Stimulated activated CD4-positive, alpha-beta T cell treated with anti-CD3 and anti-CD28 coated beads, Interleukin-4, amount 100 ng/mL, for 4 hours (primary cell): ENCODE measurements around the gene AXL.
A peak's percentile ranks its signal among the peaks of the same experiment; 100 is the strongest.

ENCODE experiments used
- DNase-seq, 2 experiments: peaks; one replicate each; pipeline ENCODE4 v3.0.0-alpha.2; 2020

AXL gene

GRCh38 chr19:41238244-41238643, 19.2 kb downstream of the AXL start:
- no peak for DNase-seq

GRCh38 chr19:41239363-41239762, 20.3 kb downstream of the AXL start:
- no peak for DNase-seq

- DNase-seq = no peak
Observed at GRCh38 chr19:41239961-41240574, 21.0 kb downstream of the AXL start.

GRCh38 chr19:41241859-41242258, 22.8 kb downstream of the AXL start:
- no peak for DNase-seq

- DNase-seq = no peak
Observed at GRCh38 chr19:41244117-41244516, 25.1 kb downstream of the AXL start.

GRCh38 chr19:41245843-41246242, 26.8 kb downstream of the AXL start:
- DNase-seq = no peak

GRCh38 chr19:41248895-41249294, 29.9 kb downstream of the AXL start:
- DNase-seq = no peak

GRCh38 chr19:41249707-41250423, 30.8 kb downstream of the AXL start:
- DNase-seq = no peak

- no peak for DNase-seq
Observed at GRCh38 chr19:41253660-41254059, 34.6 kb downstream of the AXL start.

GRCh38 chr19:41255171-41255570, 36.1 kb downstream of the AXL start:
- DNase-seq = no peak

- DNase-seq = no peak
Observed at GRCh38 chr19:41261474-41262190, 42.6 kb downstream of the AXL start.

- DNase-seq = peak; percentile 58 to 79
Observed at GRCh38 chr19:41263042-41263849, 44.2 kb downstream of the AXL start.

GRCh38 chr19:41263850-41264580, 45.0 kb downstream of the AXL start, which contains the start of gene HNRNPUL1:
HNRNPUL1 (plus strand) TSS chr19:41264372; CDS start chr19:41264504, 132 bp downstream.
- DNase-seq = peak; percentile 98 to 99

- DNase-seq = peak; percentile 50 to 66
Observed at GRCh38 chr19:41264581-41265394, 45.8 kb downstream of the AXL start.

- no peak for DNase-seq
Observed at GRCh38 chr19:41265395-41266153, 46.6 kb downstream of the AXL start.

- no peak for DNase-seq
Observed at GRCh38 chr19:41269055-41269454, 50.0 kb downstream of the AXL start.

- no peak for DNase-seq
Observed at GRCh38 chr19:41269571-41269970, 50.5 kb downstream of the AXL start.

- no peak for DNase-seq
Observed at GRCh38 chr19:41273076-41273475, 54.1 kb downstream of the AXL start.

- no peak for DNase-seq
Observed at GRCh38 chr19:41274802-41275201, 55.8 kb downstream of the AXL start.

GRCh38 chr19:41276231-41276630, 57.2 kb downstream of the AXL start:
- no peak for DNase-seq

GRCh38 chr19:41278478-41278877, 59.5 kb downstream of the AXL start:
- no peak for DNase-seq
